Hematopoietic multipotent progenitor cell treated with erythropoietin and hydrocortisone succinate and interleukin-3 and kit ligand, for 8 days (in vitro differentiated cells): ENCODE data around the gene PDCD5.
"Not testable (repeated sequence)": the region's sequence is repeated elsewhere in the genome, so short reads cannot be mapped to it uniquely, and the experiment has no call there.

Source experiments
- DNase-seq: peaks from one replicate; pipeline ENCODE4 v3.0.0-alpha.2; 2015

PDCD5 gene

GRCh38 chr19:32580353-32580900, 563 bp upstream of the PDCD5 start:
- DNase-seq, result no peak

DNA sequence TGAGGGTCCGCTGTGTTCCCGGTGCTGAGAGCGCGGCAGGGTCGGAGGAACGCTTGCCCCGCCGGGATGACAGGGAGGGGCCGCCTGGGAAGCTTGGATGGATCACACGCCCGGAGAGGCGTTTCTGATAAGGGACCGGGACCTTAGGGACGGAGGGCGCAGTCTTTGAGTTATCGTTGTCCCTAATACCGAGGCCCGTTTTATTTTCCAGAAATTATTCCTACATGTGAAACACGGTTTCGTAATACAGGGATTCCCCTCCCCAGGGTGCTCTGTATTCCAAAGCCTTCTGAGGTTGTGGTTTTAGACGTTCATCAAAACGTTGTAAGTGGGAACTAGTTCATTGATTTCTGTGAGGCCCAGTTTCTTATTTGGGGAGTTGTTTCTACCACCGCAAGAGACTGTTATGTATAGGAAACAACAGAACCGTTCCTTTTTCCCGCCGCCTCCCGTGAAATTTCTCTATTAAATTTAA, 752 bp downstream of the PDCD5 start:
- peak; percentile 14 for DNase-seq

DNA sequence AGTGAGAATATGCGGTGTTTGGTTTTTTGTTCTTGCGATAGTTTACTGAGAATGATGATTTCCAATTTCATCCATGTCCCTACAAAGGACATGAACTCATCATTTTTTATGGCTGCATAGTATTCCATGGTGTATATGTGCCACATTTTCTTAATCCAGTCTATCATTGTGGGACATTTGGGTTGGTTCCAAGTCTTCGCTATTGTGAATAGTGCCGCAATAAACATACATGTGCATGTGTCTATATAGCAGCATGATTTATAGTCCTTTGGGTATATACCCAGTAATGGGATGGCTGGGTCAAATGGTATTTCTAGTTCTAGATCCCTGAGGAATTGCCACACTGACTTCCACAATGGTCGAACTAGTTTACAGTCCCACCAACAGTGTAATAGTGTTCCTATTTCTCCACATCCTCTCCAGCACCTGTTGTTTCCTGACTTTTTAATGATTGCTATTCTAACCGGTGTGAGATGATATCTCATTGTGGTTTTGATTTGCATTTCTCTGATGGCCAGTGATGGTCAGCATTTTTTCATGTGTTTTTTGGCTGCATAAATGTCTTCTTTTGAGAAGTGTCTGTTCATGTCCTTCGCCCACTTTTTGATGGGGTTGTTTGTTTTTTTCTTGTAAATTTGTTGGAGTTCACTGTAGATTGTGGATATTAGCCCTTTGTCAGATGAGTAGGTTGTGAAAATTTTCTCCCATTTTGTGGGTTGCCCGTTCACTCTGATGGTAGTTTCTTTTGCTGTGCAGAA, 6.9 kb downstream of the PDCD5 start:
- not testable (repeated sequence) for DNase-seq

DNA sequence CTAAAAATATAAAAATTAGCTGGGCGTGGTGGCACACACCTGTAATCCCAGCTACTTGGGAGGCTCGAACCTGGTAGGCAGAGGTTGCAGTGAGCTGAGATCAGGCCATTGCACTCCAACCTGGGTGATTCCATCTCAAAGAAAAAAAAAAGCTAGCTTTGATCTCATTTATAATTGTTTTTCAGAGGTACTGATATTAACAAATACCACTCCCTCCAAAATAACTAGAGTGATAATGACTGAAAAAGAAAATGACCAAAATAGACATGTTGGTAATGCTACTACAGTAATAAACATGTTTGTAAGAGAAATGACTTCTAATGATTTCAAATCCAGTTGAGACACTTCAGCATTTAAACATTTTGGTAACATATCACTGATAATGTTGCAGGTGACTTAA, 13.0 kb downstream of the PDCD5 start:
- DNase-seq, result no peak

DNA sequence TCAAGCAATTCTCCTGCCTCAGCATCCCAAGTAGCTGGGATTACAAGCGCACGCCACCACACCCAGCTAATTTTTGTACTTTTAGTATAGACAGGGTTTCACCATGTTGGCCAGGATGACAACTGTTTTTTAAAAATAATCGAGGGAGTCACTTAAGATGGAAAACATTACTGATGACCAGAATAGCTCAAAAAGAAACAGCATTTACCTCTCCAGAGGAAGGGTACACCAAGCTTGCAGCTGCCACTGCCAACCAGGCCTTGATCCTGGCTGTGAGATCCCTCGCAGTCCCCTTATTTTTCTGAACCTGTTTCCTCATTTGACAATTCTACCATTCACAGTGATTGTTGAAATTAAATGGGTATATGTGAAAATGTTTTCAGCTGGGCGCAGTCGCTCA, 14.5 kb downstream of the PDCD5 start:
- no peak for DNase-seq

- no peak for DNase-seq
These were observed 17.0 kb downstream of the PDCD5 start for GRCh38 chr19:32598022-32598421.

- no peak for DNase-seq
These were observed 18.3 kb downstream of the PDCD5 start for GRCh38 chr19:32599258-32599657.

DNA sequence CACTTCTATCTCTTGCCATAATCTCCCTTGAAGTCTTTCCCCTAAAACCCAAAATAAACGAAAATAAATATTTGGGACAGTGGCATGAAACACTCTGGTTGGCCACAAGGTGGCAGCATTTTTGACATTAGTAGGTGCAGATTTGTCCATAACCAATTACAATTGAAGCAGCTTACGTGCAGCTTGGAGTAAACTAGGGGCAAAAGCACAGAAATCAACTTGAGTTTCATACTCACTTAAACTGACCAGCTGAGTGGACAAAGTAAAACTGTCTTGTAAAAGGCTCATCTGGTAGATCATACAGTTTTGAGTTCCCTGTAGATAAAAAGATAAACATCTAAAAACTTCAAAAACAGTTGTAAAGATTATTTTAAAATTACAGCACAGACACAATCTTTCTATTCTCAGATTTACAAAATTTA, 18.8 kb downstream of the PDCD5 start:
- peak; percentile 81 for DNase-seq

GRCh38 chr19:32603961-32604360, 23.0 kb downstream of the PDCD5 start:
- no peak for DNase-seq

- DNase-seq, result no peak
These were observed 24.6 kb downstream of the PDCD5 start for GRCh38 chr19:32605544-32605943.

- DNase-seq, result no peak
These were observed 25.3 kb downstream of the PDCD5 start for GRCh38 chr19:32606289-32606688.

- DNase-seq, result no peak
These were observed 26.5 kb downstream of the PDCD5 start for GRCh38 chr19:32607479-32607878.

GRCh38 chr19:32611161-32611560, 30.2 kb downstream of the PDCD5 start:
- DNase-seq, result no peak

DNA sequence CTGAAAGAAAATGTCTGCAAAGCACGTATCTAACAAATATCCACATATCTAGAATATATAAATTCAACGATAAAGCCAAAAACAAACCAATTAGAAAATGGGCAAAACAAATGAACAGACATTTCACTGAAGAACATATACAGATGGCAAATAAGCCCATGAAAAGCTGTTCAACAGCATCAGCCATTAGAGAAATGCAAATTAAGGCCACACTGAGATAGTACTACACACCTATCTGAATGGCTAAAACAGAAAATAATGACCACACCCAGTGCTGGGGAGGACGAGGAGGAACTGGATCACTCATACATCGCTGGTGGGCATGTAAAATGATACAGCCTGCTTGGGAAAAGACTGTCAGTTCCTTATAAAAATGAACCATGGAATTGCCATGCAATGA, 32.0 kb downstream of the PDCD5 start:
- no peak for DNase-seq

DNA sequence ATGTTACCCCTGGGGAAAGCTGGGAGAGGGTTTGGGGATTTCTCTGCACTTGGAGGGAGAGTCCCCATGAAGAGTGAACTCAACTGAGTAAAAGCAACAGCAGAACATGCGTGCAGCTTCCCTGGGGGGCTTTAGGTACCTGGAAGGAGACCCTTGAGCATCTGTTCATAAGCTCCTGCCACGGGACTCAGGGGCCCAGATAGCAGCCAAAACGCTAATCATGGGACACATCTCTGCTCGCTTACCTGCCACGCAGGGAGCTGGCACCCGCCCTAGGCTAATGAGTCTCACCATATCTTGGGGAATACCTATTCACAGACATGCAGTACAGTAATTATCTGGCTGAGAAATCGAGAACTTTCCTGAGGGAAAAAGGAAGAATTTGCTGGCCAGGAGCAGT, 33.9 kb downstream of the PDCD5 start:
- DNase-seq, result no peak

- DNase-seq, result no peak
These were observed 34.6 kb downstream of the PDCD5 start for GRCh38 chr19:32615569-32615968.

- DNase-seq, result no peak
These were observed 38.2 kb downstream of the PDCD5 start for GRCh38 chr19:32619051-32619685.

GRCh38 chr19:32622002-32622401, 41.0 kb downstream of the PDCD5 start:
- DNase-seq, result no peak

DNA sequence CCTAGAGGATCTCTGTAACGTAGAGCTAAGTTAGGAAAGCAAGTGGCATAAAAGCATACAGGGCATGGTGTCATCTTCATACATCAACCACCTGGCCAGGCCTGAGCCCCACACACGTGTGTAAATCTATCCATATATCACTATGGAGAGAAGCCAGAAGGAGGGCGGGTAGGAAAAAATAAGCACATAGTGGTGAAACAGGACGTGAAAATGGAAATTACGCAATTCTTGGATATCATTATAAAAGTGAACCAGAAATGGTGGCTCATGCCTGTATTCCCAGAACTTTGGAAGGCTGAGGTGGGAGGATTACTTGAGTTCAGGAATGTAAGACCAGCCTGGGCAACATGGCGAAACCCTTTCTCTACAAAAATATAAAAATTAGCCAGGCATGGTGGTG, 43.4 kb downstream of the PDCD5 start:
- no peak for DNase-seq

- DNase-seq, result no peak
These were observed 46.0 kb downstream of the PDCD5 start for GRCh38 chr19:32626969-32627368.

DNA sequence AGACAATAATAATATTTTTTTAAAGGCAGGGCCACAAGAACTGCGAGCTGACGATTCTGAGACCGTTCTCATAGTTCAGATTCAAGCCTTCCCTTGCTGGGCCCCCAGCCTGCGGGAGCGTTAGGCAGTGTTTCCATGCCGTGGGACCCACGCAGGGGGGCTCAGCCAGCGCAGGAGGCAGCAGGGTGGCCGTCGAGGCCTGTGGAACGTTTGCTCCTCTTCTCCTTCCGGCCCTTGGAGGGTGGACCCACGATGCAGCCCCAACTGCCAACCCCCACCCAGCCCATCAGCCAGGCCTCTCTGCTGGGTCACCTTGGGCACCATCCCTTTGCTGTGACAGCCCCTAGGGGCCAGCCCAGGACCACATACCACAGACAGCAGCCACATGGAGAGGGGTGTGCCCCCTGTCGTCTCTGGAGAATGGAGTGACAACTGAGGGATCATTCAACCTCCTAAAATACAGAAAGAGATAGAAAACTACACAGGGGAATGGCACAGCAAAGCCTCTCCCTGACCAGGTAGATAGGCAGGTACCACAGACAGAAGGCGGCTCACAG, 46.8 kb downstream of the PDCD5 start:
- DNase-seq, result peak; percentile 58

GRCh38 chr19:32630338-32630737, 49.3 kb downstream of the PDCD5 start:
- DNase-seq, result peak; percentile 62

GRCh38 chr19:32631381-32631780, 50.4 kb downstream of the PDCD5 start:
- DNase-seq, result no peak
